BE2C (cell line): ENCODE measurements around the gene SAMD11.

ENCODE experiments used
- DNase-seq: peaks from one replicate; pipeline ENCODE4 v3.0.0-alpha.2; 2020
- H3K27me3 ChIP-seq: fragments of 250-450 bp; sonication (Bioruptor Pico); 2 replicates; pipeline ENCODE4 v1.5.1; 2020; ENCODE audit warnings: mild to moderate bottlenecking
- H3K36me3 ChIP-seq: fragments of 250-450 bp; sonication (Bioruptor Pico); 2 replicates; pipeline ENCODE4 v1.5.1; 2020; ENCODE audit warnings: mild to moderate bottlenecking
- H3K4me1 ChIP-seq: fragments of 250-450 bp; sonication (Bioruptor Pico); 2 replicates; pipeline ENCODE4 v1.5.1; 2020
- H3K4me3 ChIP-seq: 2 replicates; pipeline ENCODE4 v1.5.1; 2011; ENCODE audit warnings: low read depth, low read length
- H3K9me3 ChIP-seq: fragments of 250-450 bp; sonication (Bioruptor Pico); 2 replicates; pipeline ENCODE4 v1.5.1; 2020
- TF ChIP-seq, protein P1 (sequence below): IDR thresholded peaks from 2 replicates; pipeline ENCODE4 v1.5.1; 2012; ENCODE audit warnings: mild to moderate bottlenecking, low read depth, low read length

SAMD11 gene

GRCh38 chr1:905071-905749, 18.5 kb upstream of the SAMD11 start:
- DNase-seq = peak; percentile 85

GRCh38 chr1:905811-906599, 17.7 kb upstream of the SAMD11 start:
- no peak overlapping the region for H3K4me3 ChIP-seq
- peak; percentile 34 for DNase-seq
- peaks cover 28% of the 10 kb centered on the region for H3K4me1 ChIP-seq
- peaks cover 9% of the 10 kb centered on the region for H3K27me3 ChIP-seq
- H3K36me3 ChIP-seq = 0 out of 2 replicates have a peak, but pooled peaks cover 3% of the 10 kb centered on the region
- H3K9me3 ChIP-seq = no peaks in the 10 kb centered on the region
- TF ChIP-seq, protein P1, sequence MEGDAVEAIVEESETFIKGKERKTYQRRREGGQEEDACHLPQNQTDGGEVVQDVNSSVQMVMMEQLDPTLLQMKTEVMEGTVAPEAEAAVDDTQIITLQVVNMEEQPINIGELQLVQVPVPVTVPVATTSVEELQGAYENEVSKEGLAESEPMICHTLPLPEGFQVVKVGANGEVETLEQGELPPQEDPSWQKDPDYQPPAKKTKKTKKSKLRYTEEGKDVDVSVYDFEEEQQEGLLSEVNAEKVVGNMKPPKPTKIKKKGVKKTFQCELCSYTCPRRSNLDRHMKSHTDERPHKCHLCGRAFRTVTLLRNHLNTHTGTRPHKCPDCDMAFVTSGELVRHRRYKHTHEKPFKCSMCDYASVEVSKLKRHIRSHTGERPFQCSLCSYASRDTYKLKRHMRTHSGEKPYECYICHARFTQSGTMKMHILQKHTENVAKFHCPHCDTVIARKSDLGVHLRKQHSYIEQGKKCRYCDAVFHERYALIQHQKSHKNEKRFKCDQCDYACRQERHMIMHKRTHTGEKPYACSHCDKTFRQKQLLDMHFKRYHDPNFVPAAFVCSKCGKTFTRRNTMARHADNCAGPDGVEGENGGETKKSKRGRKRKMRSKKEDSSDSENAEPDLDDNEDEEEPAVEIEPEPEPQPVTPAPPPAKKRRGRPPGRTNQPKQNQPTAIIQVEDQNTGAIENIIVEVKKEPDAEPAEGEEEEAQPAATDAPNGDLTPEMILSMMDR = no peak

More at GRCh38 chr1:905071-905749, 18.5 kb upstream of the SAMD11 start:
- Histone ChIP-seq H3K36me3 (0 out of 2 replicates have a peak, but pooled peaks cover 3% of the 10 kb centered on the region), H3K4me1 (peaks cover 20% of the 10 kb centered on the region), H3K27me3 (peaks cover 9% of the 10 kb centered on the region), H3K9me3 (no peaks in the 10 kb centered on the region), H3K4me3 (peak overlapping the region; percentile 35)
- TF ChIP-seq, protein P1 = no peak

GRCh38 chr1:906600-907420, 16.9 kb upstream of the SAMD11 start:
- H3K4me1 ChIP-seq = peaks cover 36% of the 10 kb centered on the region
- peaks cover 9% of the 10 kb centered on the region for H3K27me3 ChIP-seq
- TF ChIP-seq, protein P1 = no peak
- H3K9me3 ChIP-seq = no peaks in the 10 kb centered on the region
- no peak overlapping the region for H3K4me3 ChIP-seq
- 0 out of 2 replicates have a peak, but pooled peaks cover 3% of the 10 kb centered on the region for H3K36me3 ChIP-seq
- no peak for DNase-seq

GRCh38 chr1:907611-908451, 15.9 kb upstream of the SAMD11 start:
- Histone ChIP-seq H3K27me3 (peaks cover 9% of the 10 kb centered on the region), H3K4me3 (no peak overlapping the region)
- no peak for DNase-seq

DNA sequence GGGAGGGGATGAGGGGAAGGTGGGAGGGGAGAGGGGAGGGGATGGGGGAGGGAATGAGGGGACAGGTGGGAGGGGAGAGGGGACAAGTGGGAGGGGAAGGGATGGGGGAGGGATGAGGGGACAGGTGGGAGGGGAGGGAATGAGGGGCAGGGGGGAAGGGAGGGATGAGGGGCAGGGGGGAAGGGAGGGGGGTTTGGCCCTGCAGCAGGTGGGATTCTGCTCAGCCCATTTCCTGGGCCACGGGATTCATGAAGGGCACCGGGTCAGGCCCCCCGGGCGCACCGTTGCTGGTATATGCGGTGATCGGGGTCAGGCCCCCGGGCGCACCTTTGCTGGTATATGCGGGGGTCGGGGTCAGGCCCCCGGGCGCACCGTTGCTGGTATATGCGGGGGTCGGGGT, 15.1 kb upstream of the SAMD11 start:
- H3K4me1 ChIP-seq = peaks cover 52% of the 10 kb centered on the region
- no peak for DNase-seq
- H3K4me3 ChIP-seq = no peak overlapping the region
- H3K27me3 ChIP-seq = peaks cover 9% of the 10 kb centered on the region
- no peaks in the 10 kb centered on the region for H3K9me3 ChIP-seq
- 0 out of 2 replicates have a peak, but pooled peaks cover 3% of the 10 kb centered on the region for H3K36me3 ChIP-seq
- TF ChIP-seq, protein P1 = no peak

More at GRCh38 chr1:907611-908451, 15.9 kb upstream of the SAMD11 start:
- TF ChIP-seq, protein P1 = no peak
- Histone ChIP-seq H3K9me3 (no peaks in the 10 kb centered on the region), H3K4me1 (peaks cover 45% of the 10 kb centered on the region), H3K36me3 (0 out of 2 replicates have a peak, but pooled peaks cover 3% of the 10 kb centered on the region)
